Eye (tissue), 1 donor: ENCODE measurements around the gene BSDC1.
"Not testable (repeated sequence)": the region's sequence is repeated elsewhere in the genome, so short reads cannot be mapped to it uniquely, and the experiment has no call there.

Source experiments
- DNase-seq: peaks from one replicate; pipeline ENCODE4 v3.0.0-alpha.2; 2015

BSDC1 gene

GRCh38 chr1:32394141-32394889 lies at the start of gene BSDC1:
Gene BSDC1, minus strand, starts transcription at chr1:32394441. Its CDS starts 27 bp downstream, at chr1:32394414.
- DNase-seq = peak; percentile 100

- DNase-seq = not testable (repeated sequence)
These were observed 47.2 kb upstream of the BSDC1 start for GRCh38 chr1:32441467-32441866.

GRCh38 chr1:32438777-32439176 lies 44.5 kb upstream of the BSDC1 start:
- not testable (repeated sequence) for DNase-seq

GRCh38 chr1:32438136-32438535 lies 43.9 kb upstream of the BSDC1 start:
- DNase-seq = no peak

GRCh38 chr1:32431736-32432400 lies 37.6 kb upstream of the BSDC1 start:
- DNase-seq = peak; percentile 3

DNA sequence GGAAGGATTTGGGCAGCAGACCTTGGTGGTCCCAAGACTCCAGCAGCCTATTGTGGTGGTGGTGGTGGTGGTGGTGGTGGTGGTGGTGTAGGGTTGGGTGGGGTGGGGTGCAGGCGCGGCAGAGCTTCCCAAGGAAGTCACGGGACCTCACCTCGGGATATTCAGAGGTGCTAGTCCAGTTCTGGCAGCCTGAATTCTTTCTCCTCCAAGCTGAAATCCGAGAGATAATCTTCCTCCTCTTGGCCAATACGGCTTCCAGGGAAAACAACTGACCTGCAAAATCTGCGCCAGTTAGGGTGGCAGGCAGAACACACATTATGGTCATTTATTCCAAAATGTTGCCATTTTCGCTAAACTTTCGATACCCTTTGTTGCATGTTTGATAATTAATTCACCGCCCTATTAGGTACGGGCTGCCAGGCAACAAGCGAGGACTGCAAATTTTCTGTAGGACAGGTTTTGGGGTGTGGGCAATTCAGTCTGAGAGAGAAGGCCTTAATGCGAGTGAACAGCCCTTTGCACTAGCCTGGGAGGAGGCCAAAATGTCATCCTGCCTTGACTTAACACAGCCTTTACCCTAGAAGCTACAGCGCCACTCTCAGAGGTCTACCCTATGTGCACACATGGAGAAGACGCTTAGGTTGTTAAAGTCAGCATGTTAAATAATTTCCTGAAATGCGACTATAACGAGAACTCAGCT lies 33.2 kb upstream of the BSDC1 start:
- DNase-seq = peak; percentile 13

DNA sequence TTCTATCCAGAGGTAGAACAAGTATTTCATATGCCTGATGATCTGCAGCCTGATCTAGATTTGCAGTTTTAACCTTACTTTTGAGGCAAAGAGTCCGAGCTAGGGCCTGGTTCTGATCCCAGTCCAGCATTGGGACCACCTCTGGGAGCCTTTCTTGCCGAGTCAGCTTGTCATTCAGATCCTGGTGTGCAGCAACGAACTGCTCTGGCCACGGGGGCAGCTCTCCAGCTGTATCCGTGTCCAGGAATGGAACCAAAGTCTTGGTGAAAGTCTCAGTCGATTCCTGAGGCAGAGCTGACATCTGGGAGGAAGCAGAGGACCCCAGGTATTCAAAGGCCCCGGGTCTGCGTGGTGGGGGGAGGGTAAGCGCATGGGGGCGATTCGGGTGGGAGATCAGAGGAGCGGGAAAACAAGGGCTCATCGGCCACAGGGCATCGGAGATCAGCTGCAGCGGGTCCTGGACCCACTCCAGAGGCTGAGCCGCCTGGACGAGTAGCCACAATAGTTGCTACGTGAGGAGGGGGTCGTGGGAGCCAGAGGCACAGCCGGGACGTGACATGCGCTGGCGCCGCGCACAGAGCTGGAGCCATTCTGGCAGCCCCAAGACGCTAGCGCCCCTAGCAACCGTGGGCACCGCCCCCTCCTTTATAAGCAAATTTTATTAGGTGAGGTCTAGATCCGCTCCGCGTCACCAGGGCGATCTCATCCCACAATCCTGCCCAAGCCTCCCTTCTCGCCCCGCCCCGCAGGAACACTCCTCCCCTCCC lies 32.4 kb upstream of the BSDC1 start:
- DNase-seq = peak; percentile 84

- no peak for DNase-seq
These were observed 27.5 kb upstream of the BSDC1 start for GRCh38 chr1:32421775-32422174.

- DNase-seq = no peak
These were observed 20.1 kb upstream of the BSDC1 start for GRCh38 chr1:32414186-32414886.

- DNase-seq = peak; percentile 62
These were observed 19.4 kb upstream of the BSDC1 start for GRCh38 chr1:32413507-32414185.

DNA sequence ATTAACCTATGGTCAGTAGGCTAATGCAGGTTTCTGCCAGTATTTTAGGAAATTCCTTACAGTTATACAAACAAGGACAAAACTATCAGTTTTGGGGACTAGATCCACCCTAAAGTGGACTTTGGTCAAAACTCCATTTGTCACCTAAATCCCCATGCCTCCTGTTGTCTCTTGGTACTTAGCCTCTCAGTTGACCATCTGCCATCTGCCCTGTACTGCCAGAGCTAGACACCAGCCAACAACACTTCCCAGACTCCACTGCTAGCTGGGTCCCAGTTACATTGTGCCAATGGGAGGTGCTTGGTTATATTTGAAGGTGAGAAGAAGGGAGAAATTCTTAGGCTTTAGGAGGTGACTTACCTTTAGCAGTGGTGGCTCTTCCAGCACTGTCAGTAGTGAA lies 17.0 kb upstream of the BSDC1 start:
- no peak for DNase-seq

DNA sequence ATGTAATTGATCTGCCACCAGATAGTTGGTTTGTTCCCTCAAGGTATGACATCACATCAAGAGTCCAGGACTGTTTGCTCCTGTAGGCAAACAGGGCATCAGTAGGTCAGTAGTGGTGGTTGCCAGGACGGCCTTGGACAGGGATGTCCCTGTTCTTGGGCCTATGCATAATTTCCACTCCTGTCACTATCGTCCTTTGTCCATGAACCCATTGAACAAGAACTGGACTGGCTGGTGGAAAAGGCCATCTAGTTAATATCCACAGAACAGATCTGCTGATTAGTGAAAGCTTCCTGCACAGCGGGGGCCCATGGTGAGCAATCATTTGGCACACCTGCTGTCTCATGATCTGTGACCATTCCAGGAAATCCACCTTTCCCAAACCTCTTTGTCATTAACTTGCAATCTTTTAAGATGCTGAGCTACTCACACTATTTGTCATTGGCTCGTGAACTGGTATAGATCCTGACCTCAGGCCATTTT lies 12.4 kb upstream of the BSDC1 start:
- DNase-seq = no peak

GRCh38 chr1:32405672-32406467 lies 11.6 kb upstream of the BSDC1 start:
- DNase-seq = no peak

DNA sequence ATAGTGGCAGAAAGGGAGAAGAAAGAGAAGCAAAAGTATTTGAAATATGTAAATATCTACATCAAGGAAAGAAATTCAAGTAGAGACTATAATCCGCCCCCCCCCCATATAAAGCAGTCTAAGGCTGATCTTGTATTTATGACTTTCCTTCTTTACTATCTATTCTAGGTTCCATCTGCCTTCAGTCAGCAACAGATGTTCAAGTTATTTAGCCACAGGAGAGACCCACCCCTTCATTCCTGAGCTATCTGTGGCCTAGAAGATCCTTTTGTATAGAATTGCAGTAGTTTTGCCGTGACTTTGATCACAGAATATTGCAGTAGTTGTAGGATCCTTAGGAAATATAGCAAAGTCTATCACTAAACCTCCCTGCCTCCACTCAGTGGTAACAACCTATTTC lies 10.7 kb upstream of the BSDC1 start:
- no peak for DNase-seq

GRCh38 chr1:32400876-32401631 lies 6.8 kb upstream of the BSDC1 start:
- peak; percentile 95 for DNase-seq

- no peak for DNase-seq
These were observed 5.6 kb upstream of the BSDC1 start for GRCh38 chr1:32399843-32400242.

GRCh38 chr1:32398401-32398800 lies 4.2 kb upstream of the BSDC1 start:
- no peak for DNase-seq

- DNase-seq = not testable (repeated sequence)
These were observed 2.3 kb upstream of the BSDC1 start for GRCh38 chr1:32396524-32396923.

GRCh38 chr1:32394890-32395432 lies 720 bp upstream of the BSDC1 start:
- no peak for DNase-seq

- DNase-seq = no peak
These were observed 455 bp downstream of the BSDC1 start for GRCh38 chr1:32393832-32394140.
